ENCODE data around the gene PAF1.
"Not testable (repeated sequence)": the region's sequence is repeated elsewhere in the genome, so short reads cannot be mapped to it uniquely, and the experiment has no call there.

The PAF1 gene

DNA sequence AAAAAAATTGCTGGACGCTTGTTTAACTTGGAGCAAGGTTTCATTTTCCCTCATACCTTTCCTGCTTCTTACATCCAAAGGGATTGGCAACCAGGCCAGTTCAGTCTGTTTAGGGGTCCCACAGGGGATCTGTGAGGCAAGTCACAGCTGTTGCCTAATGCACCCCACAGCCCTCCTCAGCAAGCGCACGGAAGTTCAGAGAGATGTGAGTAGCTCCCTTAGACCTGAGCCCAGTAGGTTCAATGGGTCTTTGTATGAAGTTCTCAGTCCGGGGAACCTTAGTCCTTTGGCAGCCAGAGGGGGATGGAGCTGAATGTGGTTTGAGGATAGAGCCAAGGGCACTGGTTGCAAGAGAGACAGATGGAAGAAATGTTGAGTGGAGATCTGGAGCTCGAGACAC lies 35.7 kb downstream of the PAF1 start:
- DNase-seq (ENCODE audit: low read depth in 3 of 3), result no peak

DNA sequence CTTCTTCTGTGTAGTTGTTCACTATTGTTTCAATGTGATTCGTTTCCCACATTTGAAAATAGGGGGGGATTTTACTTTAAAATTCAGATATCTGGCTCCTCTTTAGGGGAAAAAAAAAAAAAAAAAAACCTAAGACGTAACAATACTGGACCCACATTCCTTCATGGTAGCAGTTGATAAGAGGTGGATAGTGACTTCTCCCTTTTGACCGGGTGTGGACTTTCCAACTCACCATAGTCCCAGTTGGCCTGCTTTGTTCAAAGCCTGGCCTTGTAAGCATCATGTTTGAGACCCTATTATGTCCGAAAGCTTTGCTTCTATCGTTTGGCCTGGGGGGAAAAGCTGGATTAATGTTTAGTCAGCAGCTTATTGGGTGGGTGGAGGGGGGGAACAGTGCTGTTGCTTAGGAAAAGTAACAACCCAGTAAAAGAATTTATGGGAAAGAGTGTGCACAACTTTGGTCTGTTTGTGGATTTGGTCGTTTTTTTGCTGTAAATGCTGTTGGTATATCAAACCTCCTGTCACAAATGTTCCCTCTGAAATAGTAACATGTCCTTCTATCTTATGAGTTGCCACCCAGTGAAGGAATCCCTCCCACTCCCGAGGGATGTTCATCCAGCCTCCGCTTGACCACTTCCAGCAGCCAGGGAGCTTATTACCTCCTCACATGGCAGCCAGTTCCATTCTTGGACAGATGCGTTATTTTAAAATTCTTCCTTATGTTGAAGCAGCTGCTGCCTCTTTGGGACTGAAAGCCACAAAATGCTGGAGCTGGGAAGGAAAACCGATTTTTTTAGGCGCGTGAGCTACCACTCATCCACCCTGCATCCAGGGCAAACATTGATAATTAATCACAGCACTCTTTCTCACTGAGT lies 38.3 kb downstream of the PAF1 start:
- no peak for DNase-seq (ENCODE audit: low read depth in 3 of 3)

- peak in 2 of 3 experiments; percentile 33 to 46 for DNase-seq (ENCODE audit: low read depth in 3 of 3)
Observed at GRCh38 chr19:39351537-39352064, 39.3 kb downstream of the PAF1 start.

GRCh38 chr19:39350156-39350555 lies 40.8 kb downstream of the PAF1 start:
- no peak for DNase-seq (ENCODE audit: low read depth in 3 of 3)

GRCh38 chr19:39349326-39349725 lies 41.6 kb downstream of the PAF1 start:
- DNase-seq (ENCODE audit: low read depth in 3 of 3), result no peak

GRCh38 chr19:39347332-39348164 lies 43.4 kb downstream of the PAF1 start:
- DNase-seq (ENCODE audit: low read depth in 3 of 3), result no peak

GRCh38 chr19:39345956-39346355 lies 45.0 kb downstream of the PAF1 start:
- DNase-seq (ENCODE audit: low read depth in 3 of 3), result no peak

DNA sequence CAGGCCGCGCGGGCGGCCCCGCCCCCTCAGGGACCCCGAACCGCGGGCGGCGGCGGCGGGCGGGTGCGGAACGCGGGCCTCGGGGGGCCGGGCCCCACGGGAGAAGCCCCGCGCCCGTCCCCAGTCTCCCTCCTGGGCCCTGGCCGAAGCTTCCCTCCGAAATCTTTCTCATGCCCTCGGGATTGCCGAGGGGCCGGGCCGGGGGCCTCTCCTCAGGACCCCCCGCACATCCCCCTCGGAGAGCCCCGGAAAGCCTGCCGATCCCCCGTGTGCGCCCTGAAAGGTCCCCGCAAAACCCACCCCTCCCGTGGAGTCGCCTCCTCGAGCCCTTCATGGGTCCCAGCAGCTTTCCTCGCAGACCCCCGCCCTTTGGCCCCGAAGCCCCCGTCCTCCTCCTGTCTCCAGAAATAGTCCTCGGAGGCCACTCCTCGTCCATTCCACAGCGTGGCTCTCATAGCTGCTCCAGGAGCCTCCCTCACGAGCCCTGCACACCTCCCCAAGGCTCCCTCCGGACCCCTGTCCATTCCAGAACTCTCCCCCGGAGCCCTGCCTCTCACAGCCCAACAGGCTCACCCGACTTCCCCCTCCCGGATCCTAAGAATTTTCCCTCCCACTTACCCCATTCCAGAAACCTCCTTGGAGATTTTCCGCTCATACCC lies 48.1 kb downstream of the PAF1 start:
- DNase-seq (ENCODE audit: low read depth in 3 of 3), result no peak

DNA sequence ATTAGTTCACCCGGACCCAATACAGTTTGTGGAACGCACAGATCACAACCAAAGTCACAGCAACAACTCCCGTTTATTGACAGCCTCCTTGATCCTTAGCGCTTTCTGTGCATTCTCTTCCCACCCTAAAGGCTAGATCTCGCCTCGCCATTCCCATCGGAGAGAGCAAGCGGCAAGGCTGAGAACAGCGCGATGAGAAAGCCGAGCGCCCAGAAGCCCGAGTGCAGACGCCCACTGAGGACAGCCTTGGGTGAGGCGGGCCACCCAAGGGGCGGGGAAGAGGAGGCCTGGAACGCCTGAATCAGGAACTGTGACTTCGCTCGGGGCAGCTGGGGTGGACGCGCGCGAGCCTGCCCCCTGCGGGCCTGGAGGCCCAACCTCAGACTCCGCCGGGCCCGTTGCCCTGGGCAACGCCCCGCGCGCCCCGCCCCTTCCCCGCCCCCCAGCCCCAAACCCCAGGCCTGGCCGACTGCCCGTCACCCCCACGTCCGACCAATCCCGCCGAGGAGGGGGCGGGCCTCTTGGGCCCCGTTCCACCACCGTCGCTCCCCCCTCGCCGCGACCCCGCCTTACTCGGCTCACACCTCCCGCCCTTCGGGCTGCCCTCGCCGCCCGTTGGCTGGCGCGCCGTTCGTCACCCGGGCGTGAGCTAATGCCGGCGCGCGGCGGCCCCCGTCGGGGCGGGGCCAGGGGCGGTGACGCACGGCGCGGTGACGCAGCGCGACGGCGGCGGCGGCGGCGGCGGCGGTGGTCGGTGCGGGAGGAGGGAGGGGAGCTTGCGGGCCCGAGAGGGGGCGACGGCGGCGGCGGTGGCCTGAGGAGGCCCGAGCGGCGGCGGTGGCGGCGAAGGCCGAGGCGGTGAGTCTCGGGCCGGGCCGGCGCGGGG lies 48.9 kb downstream of the PAF1 start, which contains the start of gene SAMD4B:
Gene SAMD4B (plus strand): TSS at position 703 of the 886 bp plus-strand sequence. CDS start 14,473 bp downstream, outside the sequence.
- DNase-seq (ENCODE audit: low read depth in 3 of 3), result peak; percentile 97 to 98 (median 98)

GRCh38 chr19:39341129-39341718 lies 49.7 kb downstream of the PAF1 start:
- DNase-seq (ENCODE audit: low read depth in 3 of 3), result no peak

GRCh38 chr19:39340156-39340555 lies 50.8 kb downstream of the PAF1 start:
- DNase-seq (ENCODE audit: low read depth in 3 of 3), result not testable (repeated sequence)

GRCh38 chr19:39339674-39340073 lies 51.2 kb downstream of the PAF1 start:
- DNase-seq (ENCODE audit: low read depth in 3 of 3), result no peak

- no peak for DNase-seq (ENCODE audit: low read depth in 3 of 3)
Observed at GRCh38 chr19:39336483-39336882, 54.4 kb downstream of the PAF1 start.

Data from stimulated activated CD4-positive, alpha-beta T cell treated with anti-CD3 and anti-CD28 coated beads, TNF-alpha, amount 100 ng/mL, for 24 hours (primary cell).